SK-N-SH (cell line): ENCODE data around the gene TMEM245. TPM values are rescaled to one million over a fixed set of nuclear protein-coding genes. Genes with fewer than 3 reads are reported as not detected.

Experiments
- CTCF ChIA-PET: fragments of 300-600, 350-600 bp; formaldehyde crosslinking; extraction: SDS; loops from one replicate; lab custom pipeline; 2021; lab: Yijun Ruan, JAX
- POLR2A ChIA-PET: fragments of 350-600 bp; sonication (Branson Sonifier 250); formaldehyde crosslinking; extraction: SDS; loops from one replicate; lab custom pipeline; 2020; ENCODE audit warnings: antibody characterized with exemption, inconsistent platforms; lab: Yijun Ruan, JAX
- DNase-seq: peaks from one replicate; pipeline ENCODE4 v3.0.0; 2012
- H2AFZ ChIP-seq: fragments of 200-600 bp; sonication (generic); 2 replicates; pipeline ENCODE4 v1.8.1; 2016; ENCODE audit warnings: antibody characterized with exemption, mild to moderate bottlenecking, low read depth
- H3F3A ChIP-seq: fragments of 200-600 bp; sonication (generic); replicated peaks from 2 replicates; pipeline ENCODE3; 2016; ENCODE audit warnings: antibody characterized with exemption, mild to moderate bottlenecking; ENCODE audit not compliant: insufficient read depth
- H3K27ac ChIP-seq, 2 experiments: fragments of 200-500 bp in 1 of 2; fragments of 200-600 bp in 1 of 2; sonication (Bioruptor generic) in 1 of 2; sonication (generic), shearing (Covaris generic) in 1 of 2; 2 replicates each; pipeline versions ENCODE4 v1.5.1 to v1.6.1; 2014 to 2016; ENCODE audit warnings: low read depth in 2 of 2, inconsistent platforms in 1 of 2, low read length in 1 of 2, mild to moderate bottlenecking in 1 of 2, mixed read lengths in 1 of 2
- H3K27me3 ChIP-seq: fragments of 200-600 bp; sonication (generic), shearing (Covaris generic); 2 replicates; pipeline ENCODE4 v1.6.1; 2016; ENCODE audit warnings: mixed run types; ENCODE audit not compliant: insufficient read depth
- H3K36me3 ChIP-seq, 2 experiments: fragments of 200-500 bp in 1 of 2; fragments of 200-600 bp in 1 of 2; sonication (Bioruptor generic) in 1 of 2; sonication (generic) in 1 of 2; replicated peaks in 1 of 2; 2 replicates each; pipeline versions ENCODE3 to v1.5.1; 2014 to 2016; ENCODE audit warnings: low read length in 1 of 2, mild to moderate bottlenecking in 1 of 2; ENCODE audit not compliant: insufficient read depth in 2 of 2, control insufficient read depth in 1 of 2
- H3K4me1 ChIP-seq, 2 experiments: fragments of 200-500 bp in 1 of 2; fragments of 200-600 bp in 1 of 2; sonication (Bioruptor generic) in 1 of 2; sonication (generic), shearing (Covaris generic) in 1 of 2; 2 replicates each; pipeline versions ENCODE4 v1.5.1 to v1.6.1; 2014 to 2016; ENCODE audit warnings: low read depth in 1 of 2, low read length in 1 of 2, mixed run types in 1 of 2; ENCODE audit not compliant: insufficient read depth in 2 of 2, control insufficient read depth in 1 of 2
- H3K4me2 ChIP-seq: fragments of 200-600 bp; sonication (generic), shearing (Covaris generic); 2 replicates; pipeline ENCODE4 v1.6.1; 2017; ENCODE audit warnings: mixed run types
- H3K4me3 ChIP-seq, 2 experiments: fragments of 200-500 bp in 1 of 2; fragments of 200-600 bp in 1 of 2; sonication (Bioruptor generic) in 1 of 2; sonication (generic), shearing (Covaris generic) in 1 of 2; 2 replicates each; pipeline versions ENCODE4 v1.5.1 to v1.8.1; 2014 to 2016; ENCODE audit warnings: low read depth in 2 of 2, inconsistent platforms in 1 of 2, low read length in 1 of 2, mild to moderate bottlenecking in 1 of 2, mixed read lengths in 1 of 2, moderate library complexity in 1 of 2
- H3K79me2 ChIP-seq: fragments of 200-600 bp; sonication (generic); 2 replicates; pipeline ENCODE4 v1.8.1; 2017; ENCODE audit warnings: mild to moderate bottlenecking; ENCODE audit not compliant: insufficient read depth
- H3K9ac ChIP-seq: fragments of 200-600 bp; sonication (generic); 2 replicates; pipeline ENCODE4 v1.6.1; 2017; ENCODE audit warnings: mixed run types
- H3K9me2 ChIP-seq: fragments of 200-600 bp; sonication (generic); 2 replicates; pipeline ENCODE4 v1.6.1; 2017; ENCODE audit warnings: mixed run types
- H3K9me3 ChIP-seq: fragments of 200-600 bp; sonication (generic); 2 replicates; pipeline ENCODE4 v1.6.1; 2017; ENCODE audit warnings: mixed run types, mild to moderate bottlenecking, moderate library complexity
- H4K20me1 ChIP-seq: fragments of 200-600 bp; sonication (generic); 2 replicates; pipeline ENCODE4 v1.6.1; 2017; ENCODE audit warnings: mild to moderate bottlenecking, mixed run types; ENCODE audit not compliant: insufficient read depth
- CHD2 ChIP-seq: fragments of 150-350 bp; IDR thresholded peaks from 2 replicates; pipeline ENCODE4 v1.6.1; 2018; ENCODE audit warnings: low read length; ENCODE audit not compliant: partially characterized antibody
- CTCF ChIP-seq: fragments of 200-600 bp; sonication (generic); IDR thresholded peaks from 2 replicates; pipeline ENCODE4 v1.6.1; 2017; ENCODE audit warnings: antibody characterized with exemption, mild to moderate bottlenecking, moderate library complexity
- ELF1 ChIP-seq: IDR thresholded peaks from 2 replicates; pipeline ENCODE4 v1.4.0; 2012
- EP300 ChIP-seq, 2 experiments: IDR thresholded peaks; 2 replicates each; pipeline versions ENCODE4 v1.4.0 to v1.6.1; 2012; ENCODE audit warnings: borderline replicate concordance in 1 of 2, low read depth in 1 of 2, low read length in 1 of 2
- GABPA ChIP-seq: IDR thresholded peaks from 2 replicates; pipeline ENCODE4 v1.4.0; 2012; ENCODE audit warnings: low read depth, mild to moderate bottlenecking
- IRF3 ChIP-seq: fragments of 150-350 bp; IDR thresholded peaks from 2 replicates; pipeline ENCODE4 v1.6.1; 2016; ENCODE audit warnings: mild to moderate bottlenecking, low read depth, low read length
- MAX ChIP-seq: IDR thresholded peaks from 2 replicates; pipeline ENCODE4 v1.4.0; 2012; ENCODE audit warnings: low read depth
- NFIC ChIP-seq: IDR thresholded peaks from 2 replicates; pipeline ENCODE4 v1.4.0; 2012; ENCODE audit warnings: borderline replicate concordance
- PBX3 ChIP-seq: IDR thresholded peaks from 2 replicates; pipeline ENCODE4; 2012
- RCOR1 ChIP-seq: fragments of 150-350 bp; IDR thresholded peaks from 2 replicates; pipeline ENCODE4 v1.6.1; 2017; ENCODE audit warnings: antibody characterized with exemption, low read length
- RXRA ChIP-seq: IDR thresholded peaks from 2 replicates; pipeline ENCODE4 v1.4.0; 2012; ENCODE audit warnings: low read depth, mild to moderate bottlenecking, borderline replicate concordance
- SIN3A ChIP-seq: IDR thresholded peaks from 2 replicates; pipeline ENCODE4 v1.6.1; 2012; ENCODE audit warnings: low read depth, mild to moderate bottlenecking, low read length, moderate library complexity, borderline replicate concordance
- TAF1 ChIP-seq: IDR thresholded peaks from 2 replicates; pipeline ENCODE4 v1.6.1; 2012; ENCODE audit warnings: low read depth, mild to moderate bottlenecking, low read length, moderate library complexity, borderline replicate concordance
- TEAD4 ChIP-seq: IDR thresholded peaks from 2 replicates; pipeline ENCODE4 v1.4.0; 2012; ENCODE audit warnings: mild to moderate bottlenecking, borderline replicate concordance; ENCODE audit not compliant: insufficient read depth
- YY1 ChIP-seq: IDR thresholded peaks from 2 replicates; pipeline ENCODE4 v1.4.0; 2012; ENCODE audit warnings: low read depth, mild to moderate bottlenecking
- WGBS: methylation state at CpG from one replicate; pipeline ENCODE4 v1.1.6; 2017; ENCODE audit warnings: low lambda C conversion rate; 5-methylcytosine and 5-hydroxymethylcytosine counted together
- polyA plus RNA-seq, 3 experiments: library from polyadenylated mRNA; depleted of rRNA; stranded (reverse); fragments of >200 nt; gene quantifications; 2 replicates each; pipeline ENCODE4 v1.2.3, GENCODE V29; 2012
- TF ChIP-seq, protein P1 (sequence below): IDR thresholded peaks from 2 replicates; pipeline ENCODE4 v1.4.0; 2012; ENCODE audit warnings: low read depth, borderline replicate concordance

Gene TMEM245
- polyA plus RNA-seq, 1 of the 3 experiments (the other 2 are of a cell fraction) = 17.5 TPM

DNA sequence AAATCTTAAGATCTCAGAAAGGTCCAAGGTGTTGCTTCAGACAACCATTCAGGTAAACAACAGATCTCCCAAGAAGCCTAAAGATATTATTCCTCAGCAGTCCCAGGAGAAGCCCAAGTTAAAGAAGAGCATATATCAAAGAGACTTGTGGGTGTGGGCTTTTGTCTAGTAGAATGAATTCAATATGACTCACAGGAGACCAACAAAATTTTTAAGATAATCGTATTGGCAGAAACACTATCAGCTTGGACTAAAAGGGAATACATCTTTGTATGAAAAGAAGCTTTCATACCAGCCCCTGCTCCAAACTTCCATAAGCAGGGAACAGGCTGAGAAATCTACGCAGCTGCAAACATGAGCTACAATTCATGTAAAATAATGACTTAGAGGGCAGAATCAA is 116.6 kb downstream of the TMEM245 start:
- Histone ChIP-seq H3K79me2 (peaks cover 86% of the 10 kb centered on the region), H3K9me3 (no peaks in the 10 kb centered on the region), H3K36me3 (peaks cover 6 to 24% of the 10 kb centered on the region in 2 experiments), H3F3A (peaks cover 11% of the 10 kb centered on the region), H3K4me1 (no peaks in the 10 kb centered on the region), H2AFZ (no peak overlapping the region), H3K27me3 (no peaks in the 10 kb centered on the region), H3K4me3 (no peak overlapping the region), H3K27ac (no peak overlapping the region), H3K9ac (no peak overlapping the region), H3K4me2 (no peak overlapping the region), H3K9me2 (no peaks in the 10 kb centered on the region), H4K20me1 (no peaks in the 10 kb centered on the region)
- no peak for DNase-seq
- POLR2A ChIA-PET = no interaction called here
- WGBS = 95% methylated on average over 2 of the region's 2 CpGs
- CTCF ChIA-PET = no interaction called here
- TF ChIP-seq, protein P1, sequence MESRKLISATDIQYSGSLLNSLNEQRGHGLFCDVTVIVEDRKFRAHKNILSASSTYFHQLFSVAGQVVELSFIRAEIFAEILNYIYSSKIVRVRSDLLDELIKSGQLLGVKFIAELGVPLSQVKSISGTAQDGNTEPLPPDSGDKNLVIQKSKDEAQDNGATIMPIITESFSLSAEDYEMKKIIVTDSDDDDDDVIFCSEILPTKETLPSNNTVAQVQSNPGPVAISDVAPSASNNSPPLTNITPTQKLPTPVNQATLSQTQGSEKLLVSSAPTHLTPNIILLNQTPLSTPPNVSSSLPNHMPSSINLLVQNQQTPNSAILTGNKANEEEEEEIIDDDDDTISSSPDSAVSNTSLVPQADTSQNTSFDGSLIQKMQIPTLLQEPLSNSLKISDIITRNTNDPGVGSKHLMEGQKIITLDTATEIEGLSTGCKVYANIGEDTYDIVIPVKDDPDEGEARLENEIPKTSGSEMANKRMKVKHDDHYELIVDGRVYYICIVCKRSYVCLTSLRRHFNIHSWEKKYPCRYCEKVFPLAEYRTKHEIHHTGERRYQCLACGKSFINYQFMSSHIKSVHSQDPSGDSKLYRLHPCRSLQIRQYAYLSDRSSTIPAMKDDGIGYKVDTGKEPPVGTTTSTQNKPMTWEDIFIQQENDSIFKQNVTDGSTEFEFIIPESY = no peak
- TF ChIP-seq TEAD4 (no peak), YY1 (no peak), TAF1 (no peak), EP300 (IDR thresholded peaks at IDR 0.05; ENCODE audit: borderline replicate concordance in 1 of 2, low read depth in 1 of 2, low read length in 1 of 2) (no peak), GABPA (no peak), RXRA (no peak), IRF3 (no peak), SIN3A (no peak), CTCF (no peak), CHD2 (no peak), NFIC (no peak), MAX (no peak), ELF1 (no peak), RCOR1 (no peak), PBX3 (no peak)
